Sigmoid colon (tissue), 3 donors: ENCODE data around the gene CARMIL3.

Source experiments
- CTCF ChIP-seq, 4 experiments: fragments of 450-650 bp in 3 of 4; fragments of 200-600 bp in 1 of 4; IDR thresholded peaks; one replicate each; pipeline ENCODE4 v1.5.1; 2016 to 2019; ENCODE audit warnings: antibody characterized with exemption in 4 of 4, mild to moderate bottlenecking in 3 of 4, moderate library complexity in 2 of 4
- POLR2A ChIP-seq, 2 donors: fragments of 450-650 bp; IDR thresholded peaks; one replicate each; pipeline ENCODE4 v1.6.1; 2016; ENCODE audit warnings: antibody characterized with exemption in 2 of 2, mild to moderate bottlenecking in 2 of 2, moderate library complexity in 2 of 2

DNA sequence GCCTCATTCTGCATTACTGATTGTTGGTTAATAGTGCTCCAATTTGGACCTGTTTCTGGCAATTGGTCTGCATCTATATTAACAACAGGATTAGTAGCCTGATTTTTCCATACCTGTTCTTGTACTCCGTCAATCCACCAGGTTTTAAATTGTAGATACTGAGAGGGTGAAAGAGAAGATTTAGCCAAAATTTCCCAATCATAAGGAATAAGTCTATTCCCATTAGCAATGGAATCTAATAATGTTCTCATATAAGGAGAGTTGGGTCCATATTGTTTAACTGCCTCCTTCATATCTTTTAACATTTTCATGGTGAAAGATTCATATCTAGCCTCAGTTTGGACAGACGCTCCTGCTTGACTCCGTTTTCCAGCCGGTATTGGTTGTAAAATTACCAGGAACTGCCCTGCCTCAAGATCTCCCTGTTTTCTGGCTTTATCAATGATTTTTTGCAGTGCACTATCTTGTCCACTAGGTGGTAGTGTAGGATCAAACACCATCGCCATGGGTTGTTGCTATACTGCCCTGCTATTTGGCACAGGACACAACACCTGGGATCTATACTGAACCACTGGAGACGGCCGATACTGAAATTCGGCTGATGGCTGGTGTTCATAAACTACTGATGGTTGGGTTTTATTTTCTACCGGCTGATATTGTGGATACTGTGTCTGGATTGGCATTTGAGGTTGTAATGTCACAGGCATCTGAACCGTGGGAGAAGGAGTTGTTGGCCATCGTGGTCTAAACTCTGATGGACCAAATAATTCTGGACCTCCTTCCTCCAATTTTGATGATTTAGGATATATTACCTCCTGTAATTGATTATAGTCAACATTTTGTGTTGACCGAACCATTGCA is 37.9 kb upstream of the CARMIL3 start:
- no peak for TF ChIP-seq POLR2A (IDR thresholded peaks at IDR 0.05)
- TF ChIP-seq CTCF (IDR thresholded peaks at IDR 0.05), result peak; percentile 88 to 94 (median 93)
